HepG2 (cell line): ENCODE results near the gene GJE1. TPM values are rescaled to one million over a fixed set of nuclear protein-coding genes. Genes with fewer than 3 reads are reported as not detected.

Experiments
- AKAP8 ChIP-seq: sonication (generic); formaldehyde crosslinking; IDR thresholded peaks from 2 replicates; pipeline ENCODE4 v1.5.1; 2020; ENCODE audit warnings: mild to moderate bottlenecking, missing genetic modification reagents
- ARHGAP35 ChIP-seq: sonication (generic); formaldehyde crosslinking; IDR thresholded peaks from 2 replicates; pipeline ENCODE4 v1.9.0; 2022; ENCODE audit warnings: mild to moderate bottlenecking, inconsistent platforms, moderate library complexity, missing genetic modification reagents, borderline replicate concordance
- DBP ChIP-seq: sonication (generic); formaldehyde crosslinking; IDR thresholded peaks from 2 replicates; pipeline ENCODE4 v1.4.0; 2020; ENCODE audit warnings: missing genetic modification reagents; ENCODE audit errors: not compliant biosample characterization
- GPN1 ChIP-seq: sonication (generic); formaldehyde crosslinking; IDR thresholded peaks from 2 replicates; pipeline ENCODE4 v1.5.1; 2020; ENCODE audit warnings: missing genetic modification reagents, borderline replicate concordance
- HDAC2 ChIP-seq: sonication (generic); formaldehyde crosslinking; IDR thresholded peaks from 2 replicates; pipeline ENCODE4 v1.4.0; 2020; ENCODE audit warnings: missing genetic modification reagents
- HOXA9 ChIP-seq: sonication (generic); formaldehyde crosslinking; IDR thresholded peaks from 2 replicates; pipeline ENCODE4 v1.8.1; 2022; ENCODE audit warnings: missing genetic modification reagents, mild to moderate bottlenecking, moderate library complexity, borderline replicate concordance
- ISL2 ChIP-seq: sonication (generic); formaldehyde crosslinking; IDR thresholded peaks from 2 replicates; pipeline ENCODE4 v1.5.0; 2020; ENCODE audit warnings: missing genetic modification reagents
- JARID2 ChIP-seq: sonication (generic); formaldehyde crosslinking; IDR thresholded peaks from 2 replicates; pipeline ENCODE4 v1.8.1; 2023; ENCODE audit warnings: missing genetic modification reagents, inconsistent platforms; ENCODE audit not compliant: insufficient replicate concordance
- MAFK ChIP-seq, 2 experiments: IDR thresholded peaks in 1 of 2; conservative IDR thresholded peaks in 1 of 2; 2 replicates each; pipeline ENCODE4 v1.6.1; 2011; ENCODE audit warnings: improper control_type of control experiment in 2 of 2, low read length in 2 of 2
- MXD4 ChIP-seq: IDR thresholded peaks from 2 replicates; pipeline ENCODE4 v1.6.1; 2016; ENCODE audit warnings: mild to moderate bottlenecking, missing biosample characterization, missing genetic modification reagents
- NFYB ChIP-seq: sonication (generic); formaldehyde crosslinking; IDR thresholded peaks from 2 replicates; pipeline ENCODE4 v1.4.0; 2020; ENCODE audit warnings: missing genetic modification reagents
- SCMH1 ChIP-seq: sonication (generic); formaldehyde crosslinking; IDR thresholded peaks from 2 replicates; pipeline ENCODE4 v1.9.0; 2021; ENCODE audit warnings: missing genetic modification reagents, mild to moderate bottlenecking, borderline replicate concordance
- ZC3H4 ChIP-seq: sonication (generic); formaldehyde crosslinking; IDR thresholded peaks from 2 replicates; pipeline ENCODE4 v1.4.0; 2020; ENCODE audit warnings: missing genetic modification reagents, borderline replicate concordance
- ZHX1 ChIP-seq: sonication (generic); formaldehyde crosslinking; IDR thresholded peaks from 2 replicates; pipeline ENCODE4 v1.8.1; 2022; ENCODE audit warnings: low read depth, mild to moderate bottlenecking, missing genetic modification reagents
- ZNF205 ChIP-seq: IDR thresholded peaks from 2 replicates; pipeline ENCODE4 v1.6.1; 2018; ENCODE audit warnings: missing biosample characterization, missing genetic modification reagents
- ZNF451 ChIP-seq: sonication (generic); formaldehyde crosslinking; IDR thresholded peaks from 2 replicates; pipeline ENCODE4 v1.5.0; 2020; ENCODE audit warnings: mild to moderate bottlenecking, missing genetic modification reagents
- ZNF646 ChIP-seq: sonication (generic); formaldehyde crosslinking; IDR thresholded peaks from 2 replicates; pipeline ENCODE4 v1.9.0; 2021; ENCODE audit warnings: mild to moderate bottlenecking, missing genetic modification reagents
- ZNF660 ChIP-seq: sonication (generic); formaldehyde crosslinking; IDR thresholded peaks from 2 replicates; pipeline ENCODE4 v1.5.1; 2020; ENCODE audit warnings: mild to moderate bottlenecking, low read depth, missing genetic modification reagents, borderline replicate concordance
- polyA plus RNA-seq, 8 experiments: library from polyadenylated mRNA; depleted of rRNA in 3 of 8; stranded (reverse) in 7 of 8; unstranded in 1 of 8; fragments of >200 nt; fragmentation: Illumina TruSeq in 4 of 8; extraction: Trizol in 4 of 8; gene quantifications; 2 replicates each; pipeline versions ENCODE4 v1.2.1 to v1.2.3, GENCODE V29; 2011 to 2016; ENCODE audit warnings: low read depth in 4 of 8, missing spikeins in 1 of 8, mixed read lengths in 1 of 8; ENCODE audit not compliant: insufficient read depth in 1 of 8
- total RNA-seq, 5 experiments: library from RNA; depleted of rRNA; stranded (reverse); fragments of >200 nt; fragmentation: Illumina TruSeq; extraction: Trizol; gene quantifications; 2 replicates each; pipeline ENCODE4 v1.2.3, GENCODE V29; 2016; ENCODE audit warnings: low read depth in 1 of 5

The GJE1 gene
- total and polyA plus RNA-seq, 2 of the 13 experiments (the other 11 are each of a cell fraction or from before 2014, with no cell fraction given) = not detected

GRCh38 chr6:142146828-142147662, 14.3 kb downstream of the GJE1 start, which contains the start of the genes NMBR and VTA1 (continued):
- 0 out of 2 replicates have a peak, but pooled peaks have one; percentile 48 for TF ChIP-seq ZC3H4 (CRISPR knock-in tag)
- peak; percentile 97 for TF ChIP-seq MXD4
- TF ChIP-seq ZNF660 = no peak
- TF ChIP-seq ZHX1 (CRISPR knock-in tag) = peak; percentile 88; the same call in 1 of the 2 replicates
- peak; percentile 82 for TF ChIP-seq ISL2 (CRISPR knock-in tag)
- peak; percentile 75; the same call in 1 of the 2 replicates for TF ChIP-seq GPN1
- TF ChIP-seq NFYB = peak; percentile 66
- TF ChIP-seq HDAC2 (CRISPR knock-in tag) = peak; percentile 97
- peak; percentile 49 for TF ChIP-seq JARID2 (CRISPR knock-in tag)
- TF ChIP-seq SCMH1 (CRISPR knock-in tag) = no peak
- peak; percentile 58; the same call in 1 of the 2 replicates for TF ChIP-seq ZNF451 (CRISPR knock-in tag)
- TF ChIP-seq DBP (CRISPR knock-in tag) = no peak
- TF ChIP-seq ZNF205 = peak; percentile 98
- TF ChIP-seq AKAP8 (CRISPR knock-in tag) = 0 out of 2 replicates have a peak, but pooled peaks have one; percentile 68
- TF ChIP-seq ZNF646 (CRISPR knock-in tag) = no peak
- no peak for TF ChIP-seq MAFK (conservative IDR thresholded peaks at IDR 0.05 in 1 of 2, IDR thresholded peaks at IDR 0.05 in 1 of 2; ENCODE audit: low read length in 2 of 2)
- no peak for TF ChIP-seq HOXA9 (CRISPR knock-in tag)
- TF ChIP-seq ARHGAP35 (CRISPR knock-in tag) = peak; percentile 90
